Effector memory CD8-positive, alpha-beta T cell (primary cell): ENCODE data around the gene RORC.

Experiments used
- ATAC-seq: fragments of 150-1000 bp; cut with Tn5 transposase; replicated peaks from 2 replicates; pipeline ENCODE4 v1.10.0; 2021; ENCODE audit warnings: mild to moderate bottlenecking, moderate library complexity
- DNase-seq, 3 experiments: peaks; one replicate each; pipeline ENCODE4 v3.0.0; 2021
- H3K27ac Mint-ChIP-seq, 2 donors: one replicate each; pipeline ENCODE4 v1.8.0; 2022; ENCODE audit warnings: mild to moderate bottlenecking in 2 of 2, mixed read lengths in 2 of 2, moderate library complexity in 2 of 2
- H3K27me3 Mint-ChIP-seq, 2 donors: one replicate each; pipeline ENCODE4 v1.8.0; 2022; ENCODE audit warnings: mixed read lengths in 2 of 2
- H3K36me3 Mint-ChIP-seq: one replicate; pipeline ENCODE4 v1.8.0; 2022; ENCODE audit warnings: mild to moderate bottlenecking, moderate library complexity, mixed read lengths; ENCODE audit not compliant: insufficient read depth
- H3K4me1 Mint-ChIP-seq, 2 donors: one replicate each; pipeline ENCODE4 v1.8.0; 2022; ENCODE audit warnings: low read depth in 2 of 2, mixed read lengths in 2 of 2
- H3K4me3 Mint-ChIP-seq, 2 donors: one replicate each; pipeline ENCODE4 v1.8.0; 2022; ENCODE audit warnings: mild to moderate bottlenecking in 2 of 2, mixed read lengths in 2 of 2, moderate library complexity in 2 of 2
- H3K9me3 Mint-ChIP-seq, 2 donors: one replicate each; pipeline ENCODE4 v1.8.0; 2022; ENCODE audit warnings: mixed read lengths in 2 of 2

RORC gene

DNA sequence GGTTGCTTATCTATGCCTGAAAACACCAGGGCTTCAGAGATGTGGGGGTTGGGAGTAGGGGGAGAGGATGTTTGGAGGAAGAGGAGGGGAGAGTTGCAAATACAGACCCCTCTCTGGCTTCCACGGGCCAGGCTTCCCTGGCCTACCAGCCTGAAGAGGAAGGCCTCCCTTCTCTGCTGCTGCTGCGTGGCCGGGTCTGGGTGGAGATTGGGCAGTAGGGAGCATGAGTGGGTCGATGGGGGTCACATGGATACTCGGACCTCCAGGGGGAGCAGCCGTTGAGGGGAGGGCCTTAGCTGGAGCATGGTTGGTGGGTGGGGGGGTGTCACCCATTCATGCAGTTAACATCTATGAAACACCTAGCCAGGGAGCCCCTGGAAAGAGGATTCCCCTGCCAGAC, 1.5 kb downstream of the RORC start:
- peaks cover 30% of the 10 kb centered on the region for H3K36me3 Mint-ChIP-seq
- H3K4me3 Mint-ChIP-seq: peak overlapping the region; percentile 78 to 89
- H3K9me3 Mint-ChIP-seq: no peaks in the 10 kb centered on the region
- H3K27ac Mint-ChIP-seq: peak overlapping the region; percentile 84 to 91
- ATAC-seq (no peak), DNase-seq (no peak)
- peaks cover 46 to 77% of the 10 kb centered on the region in 2 donors for H3K4me1 Mint-ChIP-seq
- no peaks in the 10 kb centered on the region for H3K27me3 Mint-ChIP-seq

DNA sequence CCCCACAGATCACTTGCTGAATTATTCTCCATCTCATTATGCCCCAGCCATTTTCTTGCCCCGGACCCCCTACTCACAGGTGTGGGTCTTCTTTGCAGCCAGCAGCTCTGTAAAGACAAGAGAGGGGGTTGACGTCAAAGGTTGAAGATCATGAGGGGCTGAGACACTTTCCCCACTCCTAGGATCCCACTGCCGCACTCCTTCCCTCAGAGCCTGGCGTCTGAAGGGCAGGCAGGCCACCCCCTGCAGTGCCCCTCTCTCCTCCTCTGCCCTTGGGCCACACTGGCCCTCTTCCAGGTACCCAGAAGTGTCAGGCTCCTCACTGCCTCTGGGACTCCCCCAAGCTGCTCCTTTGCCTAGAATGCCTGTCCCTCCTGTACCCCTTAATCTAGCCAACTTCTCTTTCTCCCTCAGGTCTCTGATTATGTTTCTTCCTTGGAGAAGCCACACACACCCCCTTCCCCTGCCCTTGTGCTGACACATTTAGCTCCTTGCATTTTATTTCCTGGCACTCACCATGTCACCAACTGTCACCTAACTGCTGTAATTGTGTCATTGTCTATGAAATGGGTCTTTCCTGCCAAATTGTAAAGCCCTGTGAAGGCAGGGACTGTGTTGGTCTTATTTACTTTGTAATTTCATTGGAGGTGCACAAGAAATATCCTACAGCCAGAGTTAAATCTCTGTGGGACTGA, 2.1 kb downstream of the RORC start:
- DNase-seq (no peak), ATAC-seq (no peak)
- Mint-ChIP-seq H3K4me1 (peaks cover 46 to 73% of the 10 kb centered on the region in 2 donors), H3K9me3 (no peaks in the 10 kb centered on the region), H3K27ac (peak overlapping the region; percentile 84 to 91), H3K4me3 (peak overlapping the region; percentile 78 to 89), H3K36me3 (peaks cover 32% of the 10 kb centered on the region), H3K27me3 (no peaks in the 10 kb centered on the region)

GRCh38 chr1:151828921-151829320, 2.7 kb downstream of the RORC start:
- ATAC-seq (no peak), DNase-seq (no peak)
- H3K36me3 Mint-ChIP-seq: peaks cover 33% of the 10 kb centered on the region
- peak overlapping the region; percentile 78 to 89 for H3K4me3 Mint-ChIP-seq
- peaks cover 46 to 69% of the 10 kb centered on the region in 2 donors for H3K4me1 Mint-ChIP-seq
- peak overlapping the region; percentile 84 to 91 for H3K27ac Mint-ChIP-seq
- H3K27me3 Mint-ChIP-seq: no peaks in the 10 kb centered on the region
- no peaks in the 10 kb centered on the region for H3K9me3 Mint-ChIP-seq

- DNase-seq (no peak), ATAC-seq (peak; percentile 18)
- H3K4me3 Mint-ChIP-seq: peak overlapping the region; percentile 78 to 89
- peaks cover 42 to 62% of the 10 kb centered on the region in 2 donors for H3K4me1 Mint-ChIP-seq
- H3K36me3 Mint-ChIP-seq: peaks cover 31% of the 10 kb centered on the region
- H3K27me3 Mint-ChIP-seq: no peaks in the 10 kb centered on the region
- peak overlapping the region; percentile 84 to 91 for H3K27ac Mint-ChIP-seq
- H3K9me3 Mint-ChIP-seq: no peaks in the 10 kb centered on the region
These were observed 3.7 kb downstream of the RORC start for GRCh38 chr1:151827853-151828252.

DNA sequence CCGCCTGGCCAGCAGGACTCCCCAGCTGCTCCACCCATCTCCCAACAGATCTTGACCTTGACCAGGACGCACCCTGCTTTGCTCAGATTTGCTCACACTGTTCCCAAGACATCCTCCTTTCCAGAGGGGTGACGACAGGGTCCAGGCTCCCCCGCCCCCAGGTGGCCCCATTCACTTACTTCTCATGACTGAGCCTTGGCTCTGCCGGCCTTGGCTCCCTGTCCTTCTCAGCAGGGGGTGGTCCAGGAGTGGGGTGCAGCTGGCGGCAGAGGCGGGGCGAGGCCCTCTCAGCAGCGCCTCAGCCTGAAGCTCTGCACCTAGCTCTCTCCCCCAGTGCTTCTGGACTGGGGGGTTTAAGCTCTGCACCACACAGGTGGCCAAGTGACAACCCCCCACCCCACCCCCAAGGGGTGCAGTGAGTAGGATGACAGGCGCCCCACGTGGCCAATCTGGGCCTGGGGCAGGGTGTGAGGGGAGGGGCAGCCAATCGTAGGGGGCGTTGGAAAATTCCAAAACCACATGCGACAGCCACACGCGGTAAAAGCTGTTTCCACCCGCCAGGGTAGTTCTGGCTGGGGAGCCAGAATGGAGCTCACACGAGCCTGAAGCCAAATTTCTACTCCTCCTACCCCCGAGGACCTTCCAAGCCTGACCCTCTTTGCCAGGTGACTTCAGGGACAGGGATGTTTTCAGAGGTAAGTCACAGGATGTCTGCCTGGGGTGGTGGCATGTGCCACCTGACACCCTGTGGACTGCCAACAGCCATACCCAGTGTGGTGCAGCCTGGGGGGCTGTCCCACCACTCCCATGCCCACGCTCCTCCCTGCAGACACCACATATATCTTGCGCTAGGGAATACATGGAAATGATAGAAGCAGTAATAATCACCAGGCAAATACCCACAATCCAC, 5.6 kb downstream of the RORC start:
- H3K27me3 Mint-ChIP-seq: no peaks in the 10 kb centered on the region
- H3K4me3 Mint-ChIP-seq: peak overlapping the region; percentile 74 to 89
- DNase-seq: peak in 2 of 3 experiments; percentile 32 to 41
- peak; percentile 36 for ATAC-seq
- peaks cover 43 to 57% of the 10 kb centered on the region in 2 donors for H3K4me1 Mint-ChIP-seq
- peaks cover 32% of the 10 kb centered on the region for H3K36me3 Mint-ChIP-seq
- H3K27ac Mint-ChIP-seq: peak overlapping the region; percentile 52 to 91
- no peaks in the 10 kb centered on the region for H3K9me3 Mint-ChIP-seq

DNA sequence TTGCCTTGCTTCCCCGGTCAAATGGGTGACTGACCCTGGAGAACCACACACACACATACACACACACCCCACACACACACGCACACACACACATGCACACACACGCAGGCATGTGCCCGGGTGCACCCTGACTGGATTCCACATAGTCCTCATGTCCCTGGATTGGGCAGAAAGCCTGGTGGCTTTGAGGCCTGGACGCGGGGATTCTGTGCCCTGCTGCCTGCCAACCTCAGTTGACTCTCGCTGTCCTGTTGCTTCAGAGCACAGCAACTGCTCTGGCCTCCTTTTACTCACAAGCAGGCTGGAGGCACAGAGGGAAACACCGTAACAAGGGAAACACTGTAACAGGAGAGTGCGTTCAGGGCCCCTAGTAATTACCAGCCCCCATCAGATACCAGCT, 6.4 kb downstream of the RORC start:
- peaks cover 29% of the 10 kb centered on the region for H3K36me3 Mint-ChIP-seq
- no peaks in the 10 kb centered on the region for H3K9me3 Mint-ChIP-seq
- H3K27ac Mint-ChIP-seq: peak overlapping the region; percentile 52 to 91
- no peak for ATAC-seq
- peaks cover 43 to 58% of the 10 kb centered on the region in 2 donors for H3K4me1 Mint-ChIP-seq
- DNase-seq: no peak
- H3K27me3 Mint-ChIP-seq: no peaks in the 10 kb centered on the region
- peak overlapping the region; percentile 74 to 89 for H3K4me3 Mint-ChIP-seq

DNA sequence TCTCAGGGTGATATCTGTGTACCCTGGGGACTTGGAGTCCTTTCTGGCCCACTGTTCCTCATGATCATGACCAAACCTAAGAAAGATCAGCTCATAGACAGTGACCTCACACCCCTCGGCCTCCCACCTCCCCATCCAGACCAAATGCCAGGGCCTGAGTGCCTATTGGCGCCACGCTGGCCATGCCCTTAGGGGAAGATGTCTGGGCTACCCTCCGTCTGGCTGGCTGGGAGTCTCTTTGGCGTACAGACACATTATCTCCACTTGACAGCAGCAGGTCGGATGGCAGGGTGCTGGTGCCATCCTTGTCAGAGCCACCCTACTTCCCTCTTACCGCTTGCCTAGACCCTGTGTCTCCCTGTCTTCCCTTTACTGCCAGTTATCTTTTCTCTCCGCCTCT, 8.4 kb downstream of the RORC start:
- Mint-ChIP-seq H3K27ac (peak overlapping the region; percentile 5 to 91), H3K9me3 (no peaks in the 10 kb centered on the region), H3K36me3 (peaks cover 18% of the 10 kb centered on the region), H3K4me1 (peaks cover 30 to 56% of the 10 kb centered on the region in 2 donors), H3K27me3 (no peaks in the 10 kb centered on the region), H3K4me3 (peak overlapping the region; percentile 8 to 89)
- DNase-seq (no peak), ATAC-seq (no peak)

DNA sequence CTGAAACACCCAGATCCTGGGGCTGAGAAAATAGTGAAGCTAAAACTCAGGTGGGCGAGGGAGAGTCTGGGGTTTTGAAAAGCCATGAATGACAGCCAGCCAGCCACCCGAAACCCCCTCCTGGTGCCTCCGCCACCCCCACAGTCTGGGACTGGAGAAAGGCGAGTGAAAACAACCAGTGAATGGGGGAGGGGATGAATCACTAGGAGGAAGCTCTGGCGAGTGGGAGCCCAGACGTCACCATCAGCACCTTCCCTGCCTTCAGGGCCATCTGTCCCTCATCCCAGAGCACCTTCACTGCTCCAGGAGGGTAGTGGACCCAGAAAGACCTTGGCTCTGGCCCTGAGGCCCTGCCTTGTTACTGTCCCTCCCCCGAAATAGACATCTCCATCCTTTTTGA, 9.2 kb downstream of the RORC start:
- peak overlapping the region; percentile 8 to 89 for H3K4me3 Mint-ChIP-seq
- H3K27me3 Mint-ChIP-seq: no peaks in the 10 kb centered on the region
- peak overlapping the region; percentile 44 to 91 for H3K27ac Mint-ChIP-seq
- DNase-seq: no peak
- no peaks in the 10 kb centered on the region for H3K9me3 Mint-ChIP-seq
- H3K36me3 Mint-ChIP-seq: peaks cover 17% of the 10 kb centered on the region
- H3K4me1 Mint-ChIP-seq: peaks cover 26 to 52% of the 10 kb centered on the region in 2 donors
- peak; percentile 15 for ATAC-seq

DNA sequence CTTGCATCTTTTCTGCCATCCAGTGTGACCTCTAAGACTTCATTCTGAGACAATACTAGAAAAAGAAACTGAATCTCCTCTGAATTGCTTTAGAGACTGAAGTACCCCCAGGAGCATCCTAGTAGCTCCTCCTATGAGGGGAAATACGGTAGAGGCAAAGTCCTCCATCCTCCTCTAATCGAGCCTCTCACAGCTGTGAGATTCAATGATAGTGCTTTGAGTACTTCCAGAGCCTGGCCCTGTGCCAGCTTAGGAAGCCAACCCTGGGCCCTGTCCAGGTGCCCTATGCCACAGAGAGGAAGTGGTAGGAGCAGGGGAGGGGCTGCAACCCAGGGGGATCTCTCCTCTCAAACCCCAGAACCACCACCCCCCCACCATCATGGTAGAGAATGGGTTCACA, 10.7 kb downstream of the RORC start:
- H3K4me1 Mint-ChIP-seq: peaks cover 38 to 60% of the 10 kb centered on the region in 2 donors
- H3K27ac Mint-ChIP-seq: peak overlapping the region; percentile 52 to 91
- H3K36me3 Mint-ChIP-seq: peaks cover 25% of the 10 kb centered on the region
- no peaks in the 10 kb centered on the region for H3K9me3 Mint-ChIP-seq
- ATAC-seq (peak; percentile 34), DNase-seq (peak in 1 of 3 experiments; percentile 34)
- no peaks in the 10 kb centered on the region for H3K27me3 Mint-ChIP-seq
- peak overlapping the region; percentile 33 to 89 for H3K4me3 Mint-ChIP-seq

DNA sequence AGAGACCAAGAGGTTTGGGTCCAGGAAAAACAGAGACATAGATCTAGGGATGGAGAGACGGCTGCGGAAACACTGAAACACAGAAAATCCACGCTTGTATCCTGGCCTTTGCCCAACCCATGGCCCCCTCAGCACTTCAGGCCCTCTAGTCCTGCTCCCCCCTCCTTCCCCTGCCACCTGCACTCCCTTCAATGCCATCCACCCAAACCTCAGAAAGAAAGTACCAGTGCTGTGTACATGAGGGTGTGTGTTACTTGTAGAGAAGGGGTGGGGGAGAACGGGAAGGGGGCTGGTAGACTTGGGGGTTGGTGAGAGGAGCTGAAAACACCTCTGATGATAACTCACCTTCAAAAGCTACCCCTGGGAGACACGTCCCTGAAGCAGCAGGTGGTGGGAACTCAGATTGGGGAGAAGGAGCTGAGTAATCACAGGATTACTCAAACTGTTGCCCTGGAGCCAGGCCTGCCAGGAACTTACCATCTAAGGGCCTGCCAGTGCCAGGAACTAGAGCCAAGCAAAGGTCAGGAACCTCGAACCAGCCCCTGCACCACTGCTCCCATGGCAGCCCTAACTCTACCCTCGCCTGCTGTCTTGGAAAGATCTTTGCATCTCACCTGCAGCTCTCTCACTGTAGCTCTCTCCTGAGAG, 11.5 kb downstream of the RORC start:
- H3K4me3 Mint-ChIP-seq: peak overlapping the region in 1 of 2 donors; percentile 89
- peak overlapping the region; percentile 52 to 91 for H3K27ac Mint-ChIP-seq
- peaks cover 41 to 64% of the 10 kb centered on the region in 2 donors for H3K4me1 Mint-ChIP-seq

DNA sequence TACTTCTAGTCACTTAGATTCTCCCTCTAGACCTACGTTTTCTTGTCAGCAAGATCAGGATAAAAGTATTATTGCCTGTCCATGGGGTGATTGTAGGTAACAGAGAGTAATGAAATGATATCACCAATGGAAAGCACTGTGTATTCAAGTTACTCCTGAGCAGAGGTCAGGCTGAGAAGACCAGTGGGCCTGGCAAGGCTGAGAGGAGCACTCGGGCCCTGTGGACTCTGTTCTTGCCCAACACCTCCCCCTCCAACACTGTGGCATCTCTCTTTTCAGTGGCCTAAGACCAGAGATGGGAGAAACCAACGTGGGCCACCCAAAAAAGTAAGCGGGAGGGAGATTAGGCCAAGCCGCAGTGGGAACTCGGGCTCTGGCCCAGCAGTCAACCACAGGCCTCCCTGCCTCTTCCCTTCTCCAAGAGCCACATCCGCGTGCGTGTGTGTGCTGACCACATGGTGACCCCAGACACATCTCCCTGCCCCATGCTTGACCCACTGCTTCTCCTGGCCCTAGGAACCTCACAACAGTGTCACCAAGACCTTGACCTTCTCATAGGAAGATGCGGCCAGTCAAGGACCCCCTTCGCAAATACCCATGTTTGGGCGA, 12.3 kb downstream of the RORC start:
- Mint-ChIP-seq H3K36me3 (peaks cover 34% of the 10 kb centered on the region), H3K27ac (peak overlapping the region; percentile 44 to 91), H3K4me3 (peak overlapping the region; percentile 47 to 89), H3K9me3 (no peaks in the 10 kb centered on the region), H3K27me3 (no peaks in the 10 kb centered on the region), H3K4me1 (peaks cover 46 to 72% of the 10 kb centered on the region in 2 donors)
- DNase-seq (no peak), ATAC-seq (no peak)

More for the DNA sequence above, 11.5 kb downstream of the RORC start:
- no peak for DNase-seq
- Mint-ChIP-seq H3K27me3 (no peaks in the 10 kb centered on the region), H3K9me3 (no peaks in the 10 kb centered on the region), H3K36me3 (peaks cover 32% of the 10 kb centered on the region)
- ATAC-seq: no peak

DNA sequence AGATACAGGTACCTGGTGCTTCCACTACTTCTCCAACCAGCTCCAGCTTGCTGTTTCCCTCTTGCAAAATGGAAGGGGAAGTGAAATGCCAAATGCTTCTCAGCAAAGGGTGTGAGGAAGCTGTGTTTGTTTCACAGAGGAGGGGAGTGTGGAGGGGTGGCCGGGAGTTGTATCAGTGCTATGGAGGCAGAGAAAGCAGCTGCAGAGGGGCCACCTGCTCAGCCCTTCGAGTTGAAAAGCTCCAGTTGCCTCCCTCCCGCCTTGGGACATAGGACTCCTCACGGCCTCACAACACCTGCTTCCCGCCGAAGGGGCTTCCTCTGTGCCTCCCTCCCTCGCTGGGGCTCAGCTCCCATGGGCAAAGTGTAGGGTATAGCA, 14.3 kb downstream of the RORC start:
- Mint-ChIP-seq H3K9me3 (no peaks in the 10 kb centered on the region), H3K4me1 (peaks cover 51 to 81% of the 10 kb centered on the region in 2 donors), H3K36me3 (peaks cover 45% of the 10 kb centered on the region), H3K27me3 (no peaks in the 10 kb centered on the region), H3K4me3 (peak overlapping the region; percentile 62 to 89), H3K27ac (peak overlapping the region; percentile 41 to 91)
- no peak for DNase-seq
- ATAC-seq: no peak
